HAP-1 (cell line): ENCODE measurements around the gene RGL1.

Source experiments
- DNase-seq, 2 experiments: peaks; one replicate each; pipeline ENCODE4 v3.0.0-alpha.2; 2016 to 2020; ENCODE audit warnings: low spot score in 2 of 2
- H3K27me3 ChIP-seq: fragments of 250-450 bp; sonication (Bioruptor Pico); 2 replicates; pipeline ENCODE4 v1.5.1; 2020; ENCODE audit warnings: low read depth, mild to moderate bottlenecking, moderate library complexity
- H3K36me3 ChIP-seq: fragments of 250-450 bp; sonication (Bioruptor Pico); replicated peaks from 2 replicates; pipeline ENCODE4 v1.5.1; 2020; ENCODE audit warnings: mild to moderate bottlenecking
- H3K4me1 ChIP-seq: fragments of 250-450 bp; sonication (Bioruptor Pico); 2 replicates; pipeline ENCODE4 v1.5.1; 2020; ENCODE audit warnings: mild to moderate bottlenecking
- H3K4me3 ChIP-seq: fragments of 250-450 bp; sonication (Bioruptor Pico); 2 replicates; pipeline ENCODE4 v1.5.1; 2020; ENCODE audit warnings: mild to moderate bottlenecking, moderate library complexity
- H3K9me3 ChIP-seq: fragments of 250-450 bp; sonication (Bioruptor Pico); 2 replicates; pipeline ENCODE4 v1.5.1; 2020; ENCODE audit warnings: mild to moderate bottlenecking, moderate library complexity
- in situ Hi-C: fragments of 300-500 bp; cut with MboI; formaldehyde crosslinking; loops from 3 replicates; pipeline ENCODE4 v1.14.3; 2020; ENCODE audit warnings: low sequenced_read_pairs, inconsistent platforms, mixed read lengths

The RGL1 gene

GRCh38 chr1:183819059-183819458 is 14.1 kb downstream of the RGL1 start:
- Histone ChIP-seq H3K36me3 (no peaks in the 10 kb centered on the region), H3K4me1 (no peaks in the 10 kb centered on the region; the same call in 1 of the 2 replicates), H3K4me3 (no peak overlapping the region), H3K9me3 (no peaks in the 10 kb centered on the region), H3K27me3 (no peaks in the 10 kb centered on the region)
- DNase-seq: no peak
- in situ Hi-C loops: no loop called here

GRCh38 chr1:183821309-183821888 is 16.5 kb downstream of the RGL1 start:
- H3K36me3 ChIP-seq: no peaks in the 10 kb centered on the region
- in situ Hi-C loops: no loop called here
- no peaks in the 10 kb centered on the region for H3K4me1 ChIP-seq

GRCh38 chr1:183821889-183822611 is 17.1 kb downstream of the RGL1 start:
- H3K27me3 ChIP-seq: no peaks in the 10 kb centered on the region
- no peak overlapping the region for H3K4me3 ChIP-seq
- in situ Hi-C loops: no loop called here
- no peaks in the 10 kb centered on the region for H3K36me3 ChIP-seq
- no peak for DNase-seq
- no peaks in the 10 kb centered on the region for H3K9me3 ChIP-seq
- peaks cover 5% of the 10 kb centered on the region for H3K4me1 ChIP-seq

More at GRCh38 chr1:183821309-183821888, 16.5 kb downstream of the RGL1 start:
- no peaks in the 10 kb centered on the region for H3K9me3 ChIP-seq
- no peak overlapping the region for H3K4me3 ChIP-seq
- H3K27me3 ChIP-seq: no peaks in the 10 kb centered on the region
- DNase-seq: no peak

GRCh38 chr1:183824291-183824690 is 19.4 kb downstream of the RGL1 start:
- H3K9me3 ChIP-seq: no peaks in the 10 kb centered on the region
- H3K4me1 ChIP-seq: peaks cover 20% of the 10 kb centered on the region
- DNase-seq: no peak
- H3K36me3 ChIP-seq: no peaks in the 10 kb centered on the region
- no peaks in the 10 kb centered on the region for H3K27me3 ChIP-seq
- in situ Hi-C loops: no loop called here
- no peak overlapping the region for H3K4me3 ChIP-seq

- in situ Hi-C loops: no loop called here
- no peak overlapping the region for H3K4me3 ChIP-seq
- no peaks in the 10 kb centered on the region for H3K36me3 ChIP-seq
- H3K4me1 ChIP-seq: peaks cover 20% of the 10 kb centered on the region
- H3K9me3 ChIP-seq: no peaks in the 10 kb centered on the region
- no peaks in the 10 kb centered on the region for H3K27me3 ChIP-seq
- peak in 1 of 2 experiments; percentile 88 for DNase-seq
Measured at GRCh38 chr1:183827801-183828200, 22.9 kb downstream of the RGL1 start.

- Histone ChIP-seq H3K36me3 (no peaks in the 10 kb centered on the region), H3K9me3 (no peaks in the 10 kb centered on the region), H3K4me1 (peaks cover 20% of the 10 kb centered on the region), H3K27me3 (no peaks in the 10 kb centered on the region), H3K4me3 (no peak overlapping the region)
- in situ Hi-C loops: no loop called here
- no peak for DNase-seq
Measured at GRCh38 chr1:183830389-183830788, 25.5 kb downstream of the RGL1 start.

GRCh38 chr1:183831311-183831710 is 26.4 kb downstream of the RGL1 start:
- H3K4me3 ChIP-seq: no peak overlapping the region

GRCh38 chr1:183832459-183832858 is 27.5 kb downstream of the RGL1 start:
- in situ Hi-C loops: no loop called here
- Histone ChIP-seq H3K27me3 (no peaks in the 10 kb centered on the region), H3K9me3 (no peaks in the 10 kb centered on the region), H3K4me3 (no peak overlapping the region), H3K4me1 (peaks cover 19% of the 10 kb centered on the region), H3K36me3 (no peaks in the 10 kb centered on the region)
- DNase-seq: no peak

More at GRCh38 chr1:183831311-183831710, 26.4 kb downstream of the RGL1 start:
- in situ Hi-C loops: no loop called here
- Histone ChIP-seq H3K36me3 (no peaks in the 10 kb centered on the region), H3K4me1 (peaks cover 24% of the 10 kb centered on the region), H3K27me3 (no peaks in the 10 kb centered on the region), H3K9me3 (no peaks in the 10 kb centered on the region)
- no peak for DNase-seq

GRCh38 chr1:183834568-183834967 is 29.6 kb downstream of the RGL1 start:
- DNase-seq: no peak
- no peaks in the 10 kb centered on the region for H3K36me3 ChIP-seq
- in situ Hi-C loops: no loop called here

GRCh38 chr1:183836598-183836997 is 31.7 kb downstream of the RGL1 start:
- in situ Hi-C loops: no loop called here
- Histone ChIP-seq H3K36me3 (no peaks in the 10 kb centered on the region), H3K9me3 (no peaks in the 10 kb centered on the region), H3K4me1 (peaks cover 8% of the 10 kb centered on the region), H3K4me3 (no peak overlapping the region), H3K27me3 (no peaks in the 10 kb centered on the region)
- no peak for DNase-seq

More at GRCh38 chr1:183834568-183834967, 29.6 kb downstream of the RGL1 start:
- peaks cover 8% of the 10 kb centered on the region for H3K4me1 ChIP-seq
- no peaks in the 10 kb centered on the region for H3K9me3 ChIP-seq
- H3K4me3 ChIP-seq: no peak overlapping the region
- H3K27me3 ChIP-seq: no peaks in the 10 kb centered on the region

GRCh38 chr1:183837062-183837461 is 32.1 kb downstream of the RGL1 start:
- no peak overlapping the region for H3K4me3 ChIP-seq
- H3K27me3 ChIP-seq: no peaks in the 10 kb centered on the region
- no peaks in the 10 kb centered on the region for H3K9me3 ChIP-seq
- in situ Hi-C loops: no loop called here
- no peaks in the 10 kb centered on the region for H3K36me3 ChIP-seq
- H3K4me1 ChIP-seq: peaks cover 8% of the 10 kb centered on the region
- DNase-seq: peak; percentile 18 to 24

GRCh38 chr1:183838221-183838620 is 33.3 kb downstream of the RGL1 start:
- no peak overlapping the region for H3K4me3 ChIP-seq
- in situ Hi-C loops: no loop called here
- H3K27me3 ChIP-seq: no peaks in the 10 kb centered on the region
- H3K9me3 ChIP-seq: no peaks in the 10 kb centered on the region
- no peaks in the 10 kb centered on the region for H3K36me3 ChIP-seq
- H3K4me1 ChIP-seq: peaks cover 14% of the 10 kb centered on the region
- DNase-seq: no peak

GRCh38 chr1:183840140-183840539 is 35.2 kb downstream of the RGL1 start:
- H3K4me3 ChIP-seq: no peak overlapping the region
- H3K36me3 ChIP-seq: no peaks in the 10 kb centered on the region
- DNase-seq: no peak
- H3K27me3 ChIP-seq: no peaks in the 10 kb centered on the region
- peaks cover 18% of the 10 kb centered on the region for H3K4me1 ChIP-seq
- in situ Hi-C loops: no loop called here
- H3K9me3 ChIP-seq: no peaks in the 10 kb centered on the region

- Histone ChIP-seq H3K9me3 (no peaks in the 10 kb centered on the region), H3K36me3 (no peaks in the 10 kb centered on the region), H3K27me3 (no peaks in the 10 kb centered on the region), H3K4me3 (no peak overlapping the region), H3K4me1 (peaks cover 14% of the 10 kb centered on the region)
- no peak for DNase-seq
- in situ Hi-C loops: no loop called here
Measured at GRCh38 chr1:183841550-183841949, 36.6 kb downstream of the RGL1 start.
